LNCAP (cell line): ENCODE data around the gene GPRASP3.

ENCODE experiments used
- TF ChIP-seq, protein P1 (sequence below): fragments of 450-650 bp; IDR thresholded peaks from 2 replicates; pipeline ENCODE4 v1.5.1; 2017; ENCODE audit warnings: mild to moderate bottlenecking

Gene GPRASP3

DNA sequence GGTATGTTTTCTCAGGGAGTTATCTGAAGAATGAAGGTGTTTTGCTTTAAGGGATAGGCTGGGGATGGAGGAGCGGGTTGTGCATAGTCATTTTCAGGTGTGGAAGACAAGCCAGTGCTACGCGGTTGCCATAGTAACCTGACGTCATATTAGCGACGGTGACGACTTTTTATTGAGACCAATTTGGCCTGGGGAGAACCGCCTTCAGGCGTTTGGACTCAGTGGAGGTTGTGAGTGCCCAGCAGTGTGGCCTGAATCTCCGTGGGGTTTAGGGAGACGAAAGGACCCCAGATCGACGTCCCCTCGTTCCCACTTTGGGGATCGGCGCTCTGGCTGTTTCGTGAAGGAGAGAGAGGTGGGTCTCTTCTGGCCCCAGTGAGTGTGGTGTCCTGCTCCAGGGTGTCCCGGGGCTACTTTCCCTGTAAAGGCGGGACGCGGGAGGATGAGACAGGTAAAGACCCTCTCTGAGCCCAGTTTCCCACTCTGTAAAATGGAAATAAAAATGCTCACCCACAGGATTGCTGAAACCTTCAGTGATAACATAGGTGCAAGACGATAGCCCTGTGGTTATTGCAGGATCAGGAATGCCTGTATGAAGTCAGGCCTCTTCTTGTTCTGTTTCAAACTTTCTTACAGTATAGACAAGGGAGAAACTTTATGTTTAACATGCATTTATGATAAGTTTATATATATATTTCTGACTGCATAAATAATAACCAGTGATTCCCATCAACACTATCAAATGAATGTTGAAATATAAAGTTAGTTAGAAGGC lies 48.6 kb downstream of the GPRASP3 start:
- TF ChIP-seq, protein P1, sequence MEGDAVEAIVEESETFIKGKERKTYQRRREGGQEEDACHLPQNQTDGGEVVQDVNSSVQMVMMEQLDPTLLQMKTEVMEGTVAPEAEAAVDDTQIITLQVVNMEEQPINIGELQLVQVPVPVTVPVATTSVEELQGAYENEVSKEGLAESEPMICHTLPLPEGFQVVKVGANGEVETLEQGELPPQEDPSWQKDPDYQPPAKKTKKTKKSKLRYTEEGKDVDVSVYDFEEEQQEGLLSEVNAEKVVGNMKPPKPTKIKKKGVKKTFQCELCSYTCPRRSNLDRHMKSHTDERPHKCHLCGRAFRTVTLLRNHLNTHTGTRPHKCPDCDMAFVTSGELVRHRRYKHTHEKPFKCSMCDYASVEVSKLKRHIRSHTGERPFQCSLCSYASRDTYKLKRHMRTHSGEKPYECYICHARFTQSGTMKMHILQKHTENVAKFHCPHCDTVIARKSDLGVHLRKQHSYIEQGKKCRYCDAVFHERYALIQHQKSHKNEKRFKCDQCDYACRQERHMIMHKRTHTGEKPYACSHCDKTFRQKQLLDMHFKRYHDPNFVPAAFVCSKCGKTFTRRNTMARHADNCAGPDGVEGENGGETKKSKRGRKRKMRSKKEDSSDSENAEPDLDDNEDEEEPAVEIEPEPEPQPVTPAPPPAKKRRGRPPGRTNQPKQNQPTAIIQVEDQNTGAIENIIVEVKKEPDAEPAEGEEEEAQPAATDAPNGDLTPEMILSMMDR = no peak
